NCI-H446 treated with DMSO at 0.1 percent for 48 hours (cell line): Measurements from ENCODE around the gene PPP1R12A.
"Not testable (repeated sequence)": the region's sequence is repeated elsewhere in the genome, so short reads cannot be mapped to it uniquely, and the experiment has no call there.

Source experiments
- DNase-seq: peaks from one replicate; lab custom pipeline; 2025; lab: John Stamatoyannopoulos, UW

Gene PPP1R12A

GRCh38 chr12:79841248-79841877 is 93.5 kb downstream of the PPP1R12A start:
- DNase-seq, result no peak

DNA sequence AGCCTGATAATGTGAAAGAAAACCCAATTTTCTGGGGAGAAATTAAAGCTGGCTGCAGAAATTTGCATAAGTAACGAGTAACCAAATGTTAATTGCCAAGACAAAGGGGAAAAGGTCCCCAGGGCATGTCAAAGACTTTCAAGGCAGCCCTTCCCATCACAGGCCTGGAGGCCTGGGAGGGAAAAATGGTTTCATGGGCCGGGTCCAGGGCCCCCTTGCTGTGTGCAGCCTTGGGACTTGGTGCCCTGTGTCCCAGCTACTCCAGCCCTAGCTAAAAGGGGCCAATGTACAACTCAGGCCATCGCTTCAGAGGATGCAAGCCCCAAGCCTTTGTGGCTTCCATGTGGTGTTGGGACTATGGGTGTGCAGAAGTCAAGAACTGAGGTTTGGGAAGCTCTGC is 96.5 kb downstream of the PPP1R12A start:
- DNase-seq, result no peak

GRCh38 chr12:79837575-79837974 is 97.3 kb downstream of the PPP1R12A start:
- no peak for DNase-seq

- DNase-seq, result no peak
These were observed 99.5 kb downstream of the PPP1R12A start for GRCh38 chr12:79835377-79835843.

DNA sequence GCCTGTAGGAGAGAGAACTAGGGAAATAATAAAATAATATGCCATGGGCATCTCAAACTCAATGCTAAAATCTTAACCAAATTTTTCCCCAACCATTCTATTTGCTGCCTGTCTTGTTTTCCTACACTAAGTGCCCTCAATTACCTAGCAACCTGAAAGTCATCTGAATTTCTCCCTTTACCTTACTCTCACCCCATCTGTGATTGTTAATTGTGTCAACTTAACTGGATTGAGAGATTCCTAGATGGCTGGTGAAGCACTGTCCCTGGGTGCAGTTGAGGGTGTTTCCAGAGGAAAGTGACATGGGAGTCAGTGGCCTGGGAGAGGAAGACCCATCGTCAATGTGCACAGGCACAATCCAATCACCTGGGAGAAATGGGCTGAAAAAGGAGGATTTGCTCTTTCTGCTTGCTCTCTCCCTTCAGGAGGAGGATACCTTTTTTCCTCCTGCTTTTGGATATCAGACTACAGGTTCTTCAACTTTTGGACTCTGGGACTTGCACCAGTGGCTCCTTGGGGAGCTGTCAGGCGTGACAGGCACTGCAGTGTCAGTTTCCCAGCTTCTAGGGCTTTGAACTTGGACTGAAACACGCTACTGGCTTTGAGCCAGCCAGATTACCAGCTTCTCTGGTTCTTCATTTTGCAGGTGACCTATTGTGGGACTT is 100.1 kb downstream of the PPP1R12A start:
- no peak for DNase-seq

GRCh38 chr12:79830440-79830839 is 104.5 kb downstream of the PPP1R12A start:
- no peak for DNase-seq

- DNase-seq, result no peak
These were observed 106.0 kb downstream of the PPP1R12A start for GRCh38 chr12:79828924-79829323.

- DNase-seq, result no peak
These were observed 107.4 kb downstream of the PPP1R12A start for GRCh38 chr12:79827484-79827883.

GRCh38 chr12:79826267-79827128 is 108.4 kb downstream of the PPP1R12A start:
- DNase-seq, result no peak

- no peak for DNase-seq
These were observed 112.4 kb downstream of the PPP1R12A start for GRCh38 chr12:79822475-79822874.

- DNase-seq, result no peak
These were observed 116.0 kb downstream of the PPP1R12A start for GRCh38 chr12:79818856-79819255.

DNA sequence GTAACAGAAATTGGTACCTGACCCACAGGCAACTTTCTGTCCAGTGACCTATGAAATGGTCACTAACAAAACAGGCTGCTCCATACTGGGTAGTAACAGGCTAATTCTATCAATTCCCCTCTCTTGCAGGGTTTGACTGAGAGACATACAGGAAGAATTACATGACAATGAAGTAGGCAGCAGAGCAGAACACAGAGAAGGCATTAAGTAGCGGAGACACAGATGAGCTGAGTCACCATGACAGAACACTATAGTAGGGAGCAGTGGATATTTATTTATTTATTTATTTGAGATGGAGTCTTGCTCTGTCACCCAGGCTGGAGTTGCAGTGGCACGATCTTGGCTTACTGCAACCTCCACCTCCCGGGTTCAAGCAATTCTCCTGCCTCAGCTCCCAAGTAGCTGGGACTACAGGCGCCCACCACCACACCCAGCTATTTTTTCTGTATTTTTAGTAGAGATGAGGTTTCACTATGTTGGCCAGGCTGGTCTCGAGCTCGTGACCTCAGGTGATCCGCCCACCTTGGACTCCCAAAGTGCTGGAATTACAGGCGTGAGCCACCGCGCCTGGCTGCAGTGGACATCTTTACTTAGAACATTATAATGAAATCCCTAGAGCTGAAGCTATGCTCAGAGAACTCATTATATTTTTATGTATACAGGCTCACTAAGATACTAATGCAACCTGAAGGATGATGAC is 150.4 kb downstream of the PPP1R12A start:
- not testable (repeated sequence) for DNase-seq

GRCh38 chr12:79782172-79782900 is 152.6 kb downstream of the PPP1R12A start:
- DNase-seq, result no peak

GRCh38 chr12:79778802-79779448 is 156.0 kb downstream of the PPP1R12A start:
- no peak for DNase-seq

DNA sequence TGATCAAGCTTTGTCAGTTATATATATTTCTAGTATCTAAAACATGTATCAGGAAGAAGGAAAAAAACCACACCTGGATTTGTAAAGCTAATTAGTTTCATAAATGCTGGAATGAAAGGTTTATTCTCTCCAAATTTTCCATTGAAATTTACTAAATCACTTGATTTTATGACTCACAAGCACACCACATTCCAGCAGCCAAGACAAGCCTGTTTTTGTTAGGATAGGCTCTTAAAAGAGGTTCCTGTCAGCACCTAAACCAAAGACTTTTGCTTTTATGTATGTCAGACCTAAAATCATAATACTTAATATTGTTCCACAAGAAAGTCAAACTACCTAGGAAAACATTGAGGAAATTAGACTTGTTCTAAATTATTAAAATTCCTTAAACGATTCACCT is 158.8 kb downstream of the PPP1R12A start:
- no peak for DNase-seq

DNA sequence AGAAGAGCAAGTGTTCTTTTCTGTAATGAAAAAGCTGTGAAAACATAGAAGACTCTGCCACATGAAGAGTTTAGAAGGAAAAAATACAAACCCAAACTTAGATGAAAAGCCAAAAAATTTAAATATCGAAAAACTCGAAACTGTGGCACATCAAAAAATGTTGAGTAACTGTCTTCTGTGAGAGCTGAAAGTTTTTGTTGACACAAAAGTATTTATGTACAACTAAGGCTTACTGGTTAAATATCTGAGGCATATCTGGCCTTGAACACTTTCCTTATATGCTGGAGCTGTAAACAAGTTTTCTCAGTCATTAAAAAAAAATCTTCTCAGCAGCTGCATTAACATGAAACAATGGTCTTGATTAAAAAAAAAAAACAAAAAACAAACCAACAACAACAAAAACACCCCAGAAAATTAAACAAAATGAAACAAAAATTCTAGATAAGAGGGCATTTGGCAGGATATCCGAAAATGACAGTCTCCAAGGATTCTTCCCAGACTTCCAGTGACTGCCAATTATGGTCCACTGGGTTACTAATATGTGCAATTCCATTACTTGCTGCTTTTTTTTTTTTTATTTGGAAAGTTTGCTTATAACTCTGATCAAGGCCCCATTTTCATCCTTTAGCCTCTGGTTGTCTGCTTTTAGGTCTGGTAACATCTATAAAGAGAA is 159.4 kb downstream of the PPP1R12A start:
- DNase-seq, result no peak

GRCh38 chr12:79773896-79774295 is 161.0 kb downstream of the PPP1R12A start:
- no peak for DNase-seq

DNA sequence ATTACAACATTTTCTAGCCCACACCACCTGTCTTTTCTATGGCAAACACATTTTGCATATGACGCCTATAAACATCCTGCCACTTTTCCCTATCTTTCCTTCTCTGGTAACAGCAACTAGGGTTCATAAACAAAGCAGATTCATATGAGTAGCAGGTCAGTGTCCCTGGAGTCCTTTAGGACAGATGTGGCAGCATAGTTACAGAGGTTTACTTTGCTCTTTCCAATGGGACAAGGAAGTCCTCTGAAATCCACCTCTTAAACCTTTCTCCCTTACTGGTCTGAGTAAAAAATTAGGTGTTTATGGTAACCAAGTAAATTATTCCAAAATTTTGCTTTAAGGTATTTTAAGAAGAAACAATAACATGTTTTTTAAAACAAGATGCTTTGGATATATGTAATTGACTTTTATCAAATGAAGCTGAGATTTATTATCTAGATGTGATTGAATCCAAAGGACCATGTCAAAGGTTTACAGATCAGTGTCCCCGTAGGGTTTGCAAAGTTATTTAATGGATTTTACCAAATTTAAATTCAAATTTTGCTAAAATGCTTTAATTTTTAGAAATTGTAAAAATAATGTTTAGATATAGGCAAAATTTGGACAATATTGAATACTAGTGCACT is 164.9 kb downstream of the PPP1R12A start:
- DNase-seq, result no peak

DNA sequence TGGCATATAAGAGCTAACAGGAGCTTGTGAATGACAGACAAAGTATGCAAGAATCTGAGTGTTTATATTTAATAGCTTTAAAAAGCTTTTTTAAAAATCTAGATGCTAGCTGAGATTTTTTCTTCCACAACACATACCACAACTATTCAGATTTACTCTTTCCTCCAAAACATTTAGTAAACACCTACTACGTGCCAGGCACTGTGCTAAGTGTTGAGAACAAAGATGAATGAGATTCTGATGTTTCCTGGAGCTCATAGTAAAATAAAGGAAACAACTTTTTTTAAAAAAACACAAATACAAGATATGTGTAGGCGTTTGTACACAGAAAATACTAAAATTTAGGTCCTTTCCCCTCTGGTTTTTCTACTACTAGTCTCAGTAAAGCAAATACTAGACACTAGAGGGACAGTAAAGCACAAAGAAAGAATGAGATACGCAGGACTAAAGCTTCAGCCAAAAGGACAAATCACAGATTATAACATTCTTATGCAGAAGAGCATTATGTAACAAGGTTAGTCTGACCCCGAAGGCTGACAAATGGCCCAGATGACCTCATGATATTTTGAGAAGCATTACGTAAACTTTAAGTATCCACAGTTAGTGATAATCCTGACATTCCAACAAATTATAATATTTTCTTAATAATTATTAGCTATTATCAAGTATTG is 165.6 kb downstream of the PPP1R12A start:
- no peak for DNase-seq
